Stomach (tissue), 4 donors: ENCODE measurements around the gene C20orf202.

Experiments
- CTCF ChIP-seq, 7 experiments: fragments of 450-650 bp in 4 of 7; fragments of 200-600 bp in 3 of 7; sonication (generic) in 3 of 7; IDR thresholded peaks; one replicate each; pipeline ENCODE4 v1.5.1; 2016 to 2019; ENCODE audit warnings: antibody characterized with exemption in 7 of 7, control low read depth in 2 of 7, mild to moderate bottlenecking in 1 of 7
- EP300 ChIP-seq: sonication (generic); formaldehyde crosslinking; IDR thresholded peaks from one replicate; pipeline ENCODE4 v1.6.1; 2017; ENCODE audit warnings: antibody characterized with exemption

DNA sequence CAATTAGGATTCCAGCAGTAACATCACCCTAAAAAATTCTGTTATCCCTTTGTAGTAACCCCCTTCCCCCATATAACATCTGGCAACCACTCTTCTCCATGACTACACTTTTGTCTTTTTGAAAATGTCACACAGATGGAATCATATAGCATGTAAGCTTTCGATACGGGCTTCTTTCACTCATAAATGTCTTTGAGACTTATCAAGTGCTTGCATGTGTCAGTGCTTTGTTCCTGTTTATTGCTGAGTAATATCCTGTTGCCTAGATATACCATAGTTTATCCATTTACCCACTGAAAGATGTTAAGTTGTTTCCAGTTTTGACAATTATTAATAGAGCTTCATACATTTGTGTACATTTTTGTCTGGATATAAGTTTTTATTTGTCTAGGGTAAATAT is 52.4 kb downstream of the C20orf202 start:
- no peak for TF ChIP-seq CTCF (IDR thresholded peaks at IDR 0.05)
- no peak for TF ChIP-seq EP300
